ENCODE data around the gene SMC1A.

Gene SMC1A

GRCh38 chrX:53347948-53348347, 74.5 kb downstream of the SMC1A start:
- no peak for DNase-seq

- no peak for DNase-seq
These were observed 81.4 kb downstream of the SMC1A start for GRCh38 chrX:53340852-53341645.

GRCh38 chrX:53337101-53337500, 85.4 kb downstream of the SMC1A start:
- no peak for DNase-seq

- no peak for DNase-seq
These were observed 88.6 kb downstream of the SMC1A start for GRCh38 chrX:53333853-53334252.

GRCh38 chrX:53332204-53332603, 90.2 kb downstream of the SMC1A start:
- peak in 1 of 56 donors; percentile 14 for DNase-seq

- DNase-seq: peak in 13 of 56 donors; percentile 2 to 53 (median 12)
These were observed 92.1 kb downstream of the SMC1A start for GRCh38 chrX:53330331-53330730.

- no peak for DNase-seq
These were observed 97.7 kb downstream of the SMC1A start for GRCh38 chrX:53324803-53325202.

Measured in amygdala (tissue), 56 donors.